ENCODE results near the gene NUP43.
"Not testable (repeated sequence)": the region's sequence is repeated elsewhere in the genome, so short reads cannot be mapped to it uniquely, and the experiment has no call there.

The NUP43 gene

DNA sequence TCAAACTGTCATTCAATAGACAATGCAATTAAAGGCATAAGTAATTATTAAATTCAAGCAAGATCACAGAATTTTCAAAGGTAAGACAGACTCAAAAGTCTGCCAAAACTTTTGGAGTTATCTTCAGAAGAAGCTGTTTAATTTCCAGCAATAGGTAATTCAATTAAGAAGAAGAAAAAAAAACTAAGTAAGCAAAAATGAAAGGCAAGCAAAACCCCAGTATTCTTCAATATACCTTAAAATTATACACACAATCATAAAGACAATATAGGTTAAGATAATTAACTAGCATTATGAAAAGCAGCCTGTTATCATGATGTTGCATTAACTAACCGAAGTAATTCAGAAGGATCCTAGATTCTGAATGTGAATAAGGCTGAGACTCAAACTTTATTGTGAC lies 31.9 kb downstream of the NUP43 start:
- in situ Hi-C loops (cut with HindIII; ENCODE audit: low pct_ligation_motif_present, low pct_unique_long_range_greater_than_20kb, low sequenced_read_pairs): no loop called here
- DNase-seq: no peak

DNA sequence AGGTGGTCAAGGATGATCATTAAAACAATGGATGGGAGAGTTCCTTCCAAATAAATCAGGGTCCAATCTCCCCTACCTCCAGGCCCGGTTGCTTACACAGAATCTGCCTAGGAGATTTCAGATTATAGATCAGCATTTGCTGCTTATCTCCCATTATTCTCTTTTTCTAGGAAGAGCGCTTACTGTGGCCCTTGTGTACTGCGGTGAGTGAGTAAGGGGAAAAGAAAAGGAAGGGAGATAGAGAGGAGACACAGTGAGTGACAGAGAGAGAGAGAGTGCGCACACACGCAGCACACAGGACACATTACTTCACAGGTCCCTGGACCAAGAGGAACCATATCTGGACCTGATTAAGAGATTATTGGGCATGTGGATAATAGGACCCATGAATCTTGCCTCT lies 34.6 kb downstream of the NUP43 start:
- no peak for DNase-seq
- in situ Hi-C loops (cut with HindIII; ENCODE audit: low pct_ligation_motif_present, low pct_unique_long_range_greater_than_20kb, low sequenced_read_pairs): no loop called here

DNA sequence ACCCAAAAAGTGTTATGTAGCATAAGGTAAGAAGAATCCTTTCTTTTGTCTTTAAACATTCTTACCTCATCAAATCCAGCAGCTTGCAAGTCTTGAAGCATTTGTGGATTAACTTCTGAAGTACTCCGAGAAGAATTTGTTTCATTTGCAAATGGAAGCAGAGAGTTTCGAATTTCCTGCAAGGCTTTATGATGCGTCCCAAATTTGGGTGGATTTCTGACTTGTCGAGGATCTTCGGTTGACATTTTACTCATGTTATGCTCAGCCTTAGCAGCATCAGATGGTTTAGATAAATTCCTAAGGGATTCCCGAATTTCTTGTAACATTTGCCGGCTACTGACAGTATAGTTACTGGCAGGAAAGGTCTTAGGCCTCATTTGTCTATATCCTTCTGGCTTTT lies 44.6 kb downstream of the NUP43 start:
- in situ Hi-C loops (cut with HindIII; ENCODE audit: low pct_ligation_motif_present, low pct_unique_long_range_greater_than_20kb, low sequenced_read_pairs): no loop called here
- DNase-seq: no peak

DNA sequence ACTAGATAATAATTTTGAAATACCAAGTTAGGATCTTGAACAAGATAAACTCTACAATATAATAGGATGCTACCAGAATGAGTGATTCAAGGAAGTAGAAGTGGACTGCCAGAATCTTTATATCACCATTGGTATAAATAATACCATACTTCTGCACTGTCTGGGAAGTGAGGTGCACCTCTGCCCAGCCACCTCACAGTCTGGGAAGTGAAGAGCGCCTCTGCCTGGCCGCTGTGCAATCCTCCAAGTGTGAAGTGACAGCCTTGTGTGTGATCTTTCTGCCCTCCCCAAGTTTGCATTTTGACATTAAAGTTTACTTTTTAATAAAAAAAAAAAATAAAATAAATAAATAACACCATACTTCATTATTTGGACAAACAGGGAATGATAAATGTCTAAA lies 47.2 kb downstream of the NUP43 start:
- DNase-seq: no peak
- in situ Hi-C loops (cut with HindIII; ENCODE audit: low pct_ligation_motif_present, low pct_unique_long_range_greater_than_20kb, low sequenced_read_pairs): no loop called here

DNA sequence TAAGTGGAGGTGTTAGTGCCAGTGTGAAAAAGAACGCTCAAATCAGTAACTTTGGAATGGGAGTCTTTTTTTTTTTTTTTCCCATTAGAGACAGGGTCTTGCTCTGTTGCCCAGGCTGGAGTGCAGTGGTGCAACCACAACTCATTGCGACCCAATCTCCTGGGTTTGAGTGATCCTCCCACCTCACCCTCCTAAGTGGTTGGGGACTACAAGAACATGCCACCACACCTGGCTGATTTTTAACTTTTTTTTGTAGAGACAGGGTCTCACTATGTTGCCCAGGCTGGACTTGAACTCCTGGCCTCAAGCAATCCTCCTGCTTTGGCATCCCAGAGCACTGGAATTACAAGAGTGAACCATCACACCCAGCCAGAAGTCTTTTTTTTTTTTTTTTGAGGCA lies 48.2 kb downstream of the NUP43 start:
- in situ Hi-C loops (cut with HindIII; ENCODE audit: low pct_ligation_motif_present, low pct_unique_long_range_greater_than_20kb, low sequenced_read_pairs): no loop called here
- no peak for DNase-seq

DNA sequence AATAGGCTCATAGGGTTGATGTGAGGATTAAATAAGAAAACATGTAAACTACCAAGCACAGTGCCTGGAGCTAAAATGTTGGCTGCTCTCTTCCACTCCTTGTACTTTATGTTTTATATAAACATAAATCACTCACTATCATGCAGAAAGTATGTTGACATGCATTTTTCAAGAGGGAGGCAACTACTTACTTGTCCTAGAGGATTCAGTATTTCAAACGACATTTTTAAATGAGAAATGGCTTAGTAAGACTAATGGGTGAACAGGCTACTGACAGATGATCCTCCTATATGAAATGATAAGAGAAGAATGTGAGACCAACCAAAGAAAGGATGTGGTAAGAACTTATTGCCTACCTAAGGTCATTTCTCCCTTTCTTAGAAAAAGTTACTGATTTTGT lies 49.4 kb downstream of the NUP43 start:
- in situ Hi-C loops (cut with HindIII; ENCODE audit: low pct_ligation_motif_present, low pct_unique_long_range_greater_than_20kb, low sequenced_read_pairs): no loop called here

DNA sequence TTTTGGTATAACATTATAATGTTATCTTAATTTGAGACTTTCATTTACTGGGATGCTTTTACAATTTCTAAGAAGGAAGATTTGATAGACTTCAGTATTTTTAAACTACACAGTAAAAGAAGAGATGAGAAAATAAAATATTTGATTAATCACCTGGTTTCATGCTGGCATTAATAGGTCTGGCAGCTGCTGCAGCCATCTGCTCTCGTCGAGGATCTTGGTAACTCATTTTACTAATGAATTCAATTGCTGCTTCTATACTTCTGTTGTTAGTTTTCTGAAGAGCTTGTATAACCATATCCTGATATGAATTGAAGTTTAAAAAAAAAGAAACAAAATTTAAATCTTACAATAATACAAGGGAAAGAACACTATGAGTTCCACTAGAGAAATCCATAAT lies 51.4 kb downstream of the NUP43 start:
- in situ Hi-C loops (cut with HindIII; ENCODE audit: low pct_ligation_motif_present, low pct_unique_long_range_greater_than_20kb, low sequenced_read_pairs): no loop called here
- no peak for DNase-seq

More for the DNA sequence above, 49.4 kb downstream of the NUP43 start:
- no peak for DNase-seq

DNA sequence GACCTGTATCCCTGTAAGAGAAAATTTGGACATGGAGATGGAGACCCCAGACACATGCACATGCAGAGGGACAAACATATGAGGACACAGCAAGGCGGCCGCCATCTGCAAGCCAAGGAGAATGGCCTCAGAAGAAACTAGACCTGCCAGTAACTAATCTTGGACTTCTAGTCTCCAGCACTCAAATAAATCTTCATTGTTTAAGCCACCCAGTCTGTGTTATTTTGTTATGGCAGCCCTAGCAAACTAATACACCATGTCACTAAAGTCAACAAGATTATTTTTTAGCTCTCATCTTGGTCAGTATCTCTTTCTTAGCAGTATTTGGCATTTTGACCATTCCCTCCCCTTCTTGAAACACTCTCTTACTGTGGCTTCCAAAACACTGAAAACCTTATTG lies 55.1 kb downstream of the NUP43 start:
- in situ Hi-C loops (cut with HindIII; ENCODE audit: low pct_ligation_motif_present, low pct_unique_long_range_greater_than_20kb, low sequenced_read_pairs): no loop called here
- no peak for DNase-seq

DNA sequence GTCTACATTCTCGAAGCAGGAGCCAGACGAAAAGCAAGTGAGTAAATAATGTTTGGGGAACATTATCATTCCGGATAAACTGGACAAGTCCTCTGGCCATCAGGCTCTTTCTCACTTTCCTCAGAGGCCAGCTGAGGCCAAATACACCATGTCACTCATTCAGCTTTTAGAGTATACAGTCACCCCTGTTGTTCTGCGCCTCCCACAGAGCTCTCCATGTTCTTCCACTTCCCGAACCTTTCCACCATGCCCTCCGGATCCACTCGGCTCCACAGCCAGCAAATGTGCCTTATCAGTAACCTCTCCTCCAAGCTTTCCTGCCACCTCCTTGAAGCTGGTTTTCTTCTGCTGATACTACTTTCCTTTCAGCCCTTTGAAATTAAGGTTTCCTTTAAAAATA lies 60.1 kb downstream of the NUP43 start:
- in situ Hi-C loops (cut with HindIII; ENCODE audit: low pct_ligation_motif_present, low pct_unique_long_range_greater_than_20kb, low sequenced_read_pairs): no loop called here
- no peak for DNase-seq

DNA sequence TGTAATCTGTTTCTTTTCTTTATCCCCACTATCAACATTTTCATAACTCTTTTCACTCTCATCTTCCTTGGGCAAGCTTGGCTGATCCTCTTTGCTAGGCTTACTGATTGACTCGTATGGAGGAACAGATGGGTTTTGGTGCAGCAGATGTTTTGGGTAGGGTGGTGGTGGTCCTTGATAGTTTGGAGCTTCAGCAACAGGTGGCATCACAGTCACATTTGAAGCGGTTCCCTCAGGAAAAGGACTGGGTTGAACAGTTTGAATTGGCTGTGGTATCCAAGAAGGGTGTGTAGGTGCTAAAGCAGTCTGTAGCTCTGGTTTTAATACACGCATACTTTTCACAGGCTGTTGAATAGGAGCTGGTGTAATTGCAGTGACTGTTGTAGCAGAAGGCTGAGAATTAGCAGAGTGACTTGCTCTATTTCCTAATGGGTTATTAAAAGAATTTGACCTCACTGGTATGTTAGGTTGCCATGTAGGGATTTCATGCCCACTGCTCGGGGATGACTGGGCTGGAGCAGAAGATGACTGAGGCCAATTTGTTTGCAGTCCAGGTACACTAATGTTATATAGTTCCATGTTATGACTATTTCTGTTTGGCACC lies 63.0 kb downstream of the NUP43 start:
- no peak for DNase-seq
- in situ Hi-C loops (cut with HindIII; ENCODE audit: low pct_ligation_motif_present, low pct_unique_long_range_greater_than_20kb, low sequenced_read_pairs): no loop called here

DNA sequence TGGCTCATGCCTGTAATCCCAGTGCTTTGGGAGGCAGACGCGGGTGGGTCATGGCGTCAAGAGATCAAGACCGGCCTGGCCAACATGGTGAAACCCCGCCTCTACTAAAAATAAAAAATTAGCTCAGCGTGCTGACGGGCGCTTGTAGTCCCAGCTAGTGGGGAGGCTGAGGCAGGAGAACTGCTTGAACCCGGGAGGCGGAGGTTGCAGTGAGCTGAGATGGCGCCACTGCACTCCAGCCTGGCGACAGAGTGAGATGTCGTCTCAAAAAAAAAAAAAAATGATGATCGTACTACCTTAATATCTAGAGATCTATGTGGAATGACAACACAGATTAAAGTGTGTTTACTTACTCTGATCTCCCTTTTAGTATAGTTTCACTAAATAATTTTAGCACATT lies 64.5 kb downstream of the NUP43 start:
- in situ Hi-C loops (cut with HindIII; ENCODE audit: low pct_ligation_motif_present, low pct_unique_long_range_greater_than_20kb, low sequenced_read_pairs); DNase-seq: not testable (repeated sequence)

DNA sequence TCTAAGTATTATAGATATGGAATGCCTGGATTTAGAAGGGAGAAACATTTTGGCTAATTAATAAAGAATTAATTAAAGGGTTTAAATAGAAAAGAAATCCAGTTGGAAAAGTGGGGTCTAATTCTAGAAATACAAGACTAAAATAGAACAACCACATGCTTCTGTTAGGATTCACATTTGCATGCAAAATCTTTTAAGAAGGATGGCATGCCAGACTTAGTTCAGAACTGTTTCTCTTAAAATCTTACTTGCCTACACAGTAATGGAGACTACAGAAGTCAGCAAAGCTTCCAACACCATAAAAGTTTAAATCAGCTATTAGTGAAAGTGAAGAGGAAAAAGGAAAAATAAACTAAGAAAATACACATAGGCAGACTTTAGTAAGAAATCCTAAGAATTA lies 65.1 kb downstream of the NUP43 start:
- DNase-seq: no peak
- in situ Hi-C loops (cut with HindIII; ENCODE audit: low pct_ligation_motif_present, low pct_unique_long_range_greater_than_20kb, low sequenced_read_pairs): no loop called here

DNA sequence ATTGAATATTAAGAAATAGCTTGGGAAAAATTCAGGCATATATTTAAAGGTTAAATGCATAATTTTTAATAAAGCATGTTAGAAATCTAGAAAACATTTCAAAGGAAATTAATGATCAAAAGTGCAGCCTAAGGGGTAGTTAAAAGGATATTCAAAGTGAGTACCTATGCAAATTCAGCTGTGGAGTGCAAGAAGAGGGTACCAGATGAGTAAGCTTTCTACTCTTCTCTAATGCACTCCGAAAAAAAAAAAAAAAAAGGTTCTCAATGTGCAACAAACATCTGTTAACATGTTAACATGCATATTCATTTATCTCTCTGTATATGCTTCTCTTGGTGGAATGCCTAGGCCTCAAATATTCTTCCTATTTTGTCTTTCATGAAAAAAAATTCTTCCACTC lies 65.8 kb downstream of the NUP43 start:
- in situ Hi-C loops (cut with HindIII; ENCODE audit: low pct_ligation_motif_present, low pct_unique_long_range_greater_than_20kb, low sequenced_read_pairs): no loop called here
- no peak for DNase-seq

Measured in ACHN (cell line).